Mesenchymal stem cell (in vitro differentiated cells and primary cell): ENCODE results near the gene FAM168A.

ENCODE experiments used
- DNase-seq: peaks from one replicate; pipeline ENCODE4 v3.0.0-alpha.2; 2013
- H2AFZ ChIP-seq: one replicate; pipeline ENCODE4 v1.6.1; 2013; ENCODE audit warnings: low read depth, mild to moderate bottlenecking, control low read depth, inconsistent platforms, low read length, moderate library complexity
- H2AK5ac ChIP-seq: 2 replicates; pipeline ENCODE4 v1.6.1; 2013; ENCODE audit warnings: low read length, moderate library complexity, mild to moderate bottlenecking, inconsistent platforms; ENCODE audit not compliant: severe bottlenecking
- H2BK120ac ChIP-seq: one replicate; pipeline ENCODE4 v1.6.1; 2013; ENCODE audit warnings: low read depth, mild to moderate bottlenecking, inconsistent platforms, low read length, moderate library complexity
- H2BK12ac ChIP-seq, 2 experiments: one replicate each; pipeline ENCODE4 v1.6.1; 2013; ENCODE audit warnings: inconsistent platforms in 2 of 2, low read length in 2 of 2, mild to moderate bottlenecking in 2 of 2, moderate library complexity in 2 of 2, control low read depth in 1 of 2
- H2BK15ac ChIP-seq: one replicate; pipeline ENCODE4 v1.6.1; 2013; ENCODE audit warnings: mild to moderate bottlenecking, low read depth, inconsistent platforms; ENCODE audit not compliant: poor library complexity, severe bottlenecking
- H2BK5ac ChIP-seq: 2 replicates; pipeline ENCODE4 v1.6.1; 2013; ENCODE audit warnings: low read depth, mild to moderate bottlenecking, low read length, control low read depth, inconsistent platforms; ENCODE audit not compliant: poor library complexity, severe bottlenecking
- H3K14ac ChIP-seq, 2 experiments: one replicate each; pipeline ENCODE4 v1.6.1; 2013; ENCODE audit warnings: inconsistent platforms in 2 of 2, low read length in 2 of 2, control low read depth in 1 of 2, mild to moderate bottlenecking in 1 of 2, moderate library complexity in 1 of 2
- H3K18ac ChIP-seq, 2 experiments: one replicate each; pipeline ENCODE4 v1.6.1; 2013; ENCODE audit warnings: inconsistent platforms in 2 of 2, low read length in 2 of 2, control low read depth in 1 of 2, low read depth in 1 of 2, mild to moderate bottlenecking in 1 of 2
- H3K23ac ChIP-seq, 2 experiments: one replicate each; pipeline ENCODE4 v1.6.1; 2013; ENCODE audit warnings: inconsistent platforms in 2 of 2, low read length in 2 of 2, mild to moderate bottlenecking in 2 of 2, moderate library complexity in 2 of 2, control low read depth in 1 of 2
- H3K27ac ChIP-seq: 2 replicates; pipeline ENCODE4 v1.5.1; 2013; ENCODE audit warnings: mild to moderate bottlenecking, moderate library complexity, low read length, control low read depth, inconsistent platforms; ENCODE audit not compliant: poor library complexity, severe bottlenecking
- H3K27me3 ChIP-seq, 2 experiments: 2 replicates each; pipeline versions ENCODE4 v1.6.1 to v1.7.0; 2013; ENCODE audit warnings: low read length in 2 of 2, mild to moderate bottlenecking in 2 of 2, moderate library complexity in 2 of 2, control low read depth in 1 of 2, inconsistent platforms in 1 of 2; ENCODE audit not compliant: control insufficient read depth in 1 of 2, insufficient read depth in 1 of 2
- H3K36me3 ChIP-seq, 2 experiments: 2 replicates each; pipeline versions ENCODE4 v1.6.1 to v1.7.0; 2013; ENCODE audit warnings: low read length in 2 of 2, control low read depth in 1 of 2, inconsistent platforms in 1 of 2, low read depth in 1 of 2, mild to moderate bottlenecking in 1 of 2; ENCODE audit not compliant: insufficient read depth in 2 of 2, control insufficient read depth in 1 of 2
- H3K4ac ChIP-seq, 2 experiments: one replicate each; pipeline ENCODE4 v1.6.1; 2013; ENCODE audit warnings: inconsistent platforms in 2 of 2, low read length in 2 of 2, mild to moderate bottlenecking in 2 of 2, moderate library complexity in 2 of 2, control low read depth in 1 of 2, low read depth in 1 of 2
- H3K4me1 ChIP-seq: 2 replicates; pipeline ENCODE4 v1.6.1; 2013; ENCODE audit warnings: low read depth, low read length, control low read depth; ENCODE audit not compliant: control insufficient read depth, insufficient read depth
- H3K4me2 ChIP-seq: 2 replicates; pipeline ENCODE4 v1.6.1; 2013; ENCODE audit warnings: low read length, mild to moderate bottlenecking, inconsistent platforms; ENCODE audit not compliant: poor library complexity, severe bottlenecking
- H3K4me3 ChIP-seq, 2 experiments: 2 replicates each; pipeline versions ENCODE4 v1.5.1 to v1.7.0; 2013; ENCODE audit warnings: low read length in 2 of 2, mild to moderate bottlenecking in 2 of 2, control low read depth in 1 of 2, low read depth in 1 of 2; ENCODE audit not compliant: insufficient read depth in 1 of 2
- H3K79me1 ChIP-seq: replicated peaks from 2 replicates; pipeline ENCODE4 v1.6.1; 2013; ENCODE audit warnings: mild to moderate bottlenecking, control low read depth, low read length, inconsistent platforms; ENCODE audit not compliant: poor library complexity, severe bottlenecking
- H3K9ac ChIP-seq: 2 replicates; pipeline ENCODE4 v1.7.0; 2013; ENCODE audit warnings: mild to moderate bottlenecking, low read length, moderate library complexity
- H3K9me3 ChIP-seq: 2 replicates; pipeline ENCODE4 v1.7.0; 2013; ENCODE audit warnings: mild to moderate bottlenecking, low read length; ENCODE audit not compliant: control insufficient read depth
- H4K8ac ChIP-seq: one replicate; pipeline ENCODE4 v1.6.1; 2013; ENCODE audit warnings: inconsistent platforms, mild to moderate bottlenecking, low read length, moderate library complexity
- H4K91ac ChIP-seq: one replicate; pipeline ENCODE4 v1.6.1; 2013; ENCODE audit warnings: mild to moderate bottlenecking, low read length, inconsistent platforms
- WGBS: methylation state at CpG from one replicate; pipeline ENCODE4 v1.1.7; 2013; ENCODE audit warnings: mixed read lengths; 5-methylcytosine and 5-hydroxymethylcytosine counted together

The FAM168A gene

GRCh38 chr11:73536961-73537360, 61.0 kb downstream of the FAM168A start:
- H2BK12ac ChIP-seq: no peak overlapping the region
- H2AFZ ChIP-seq: no peak overlapping the region
- H3K4me3 ChIP-seq: no peak overlapping the region
- H2AK5ac ChIP-seq: no peak overlapping the region
- no peak overlapping the region for H2BK5ac ChIP-seq
- no peak overlapping the region for H3K27ac ChIP-seq
- H3K4ac ChIP-seq: no peak overlapping the region
- no peak for DNase-seq
- peaks cover 17% of the 10 kb centered on the region for H3K79me1 ChIP-seq
- no peak overlapping the region for H4K8ac ChIP-seq
- H3K14ac ChIP-seq: no peak overlapping the region
- H3K9ac ChIP-seq: no peak overlapping the region
- 91% methylated on average over 2 of the region's 2 CpGs for WGBS
- no peaks in the 10 kb centered on the region for H3K4me1 ChIP-seq
- no peak overlapping the region for H2BK15ac ChIP-seq
- H2BK120ac ChIP-seq: no peak overlapping the region
- no peak overlapping the region for H3K4me2 ChIP-seq
- no peaks in the 10 kb centered on the region for H3K27me3 ChIP-seq
- H3K18ac ChIP-seq: no peak overlapping the region
- H3K36me3 ChIP-seq: peaks cover 0 to 3% of the 10 kb centered on the region in 2 experiments
- H4K91ac ChIP-seq: no peak overlapping the region
- no peak overlapping the region for H3K23ac ChIP-seq
- no peaks in the 10 kb centered on the region for H3K9me3 ChIP-seq

DNA sequence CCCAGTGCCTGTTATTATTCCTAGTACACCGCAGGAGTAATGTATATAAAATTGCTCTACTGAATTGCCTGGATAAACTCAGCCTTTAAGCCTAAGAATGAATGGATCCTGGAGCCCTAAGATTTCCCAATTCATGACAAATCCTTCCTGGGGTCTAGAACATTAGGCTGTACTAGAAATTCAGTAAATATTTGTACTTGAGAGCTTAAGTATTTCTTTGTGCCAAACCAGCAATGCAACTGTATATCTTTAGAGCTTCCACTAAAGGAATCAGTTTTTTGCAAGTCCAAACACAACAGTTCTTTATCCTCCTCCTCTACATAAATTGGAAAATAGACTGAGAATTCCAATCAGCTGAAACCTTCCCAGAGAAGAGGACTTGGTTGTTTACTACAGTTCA, 65.6 kb downstream of the FAM168A start:
- Histone ChIP-seq H2AK5ac (no peak overlapping the region), H2AFZ (no peak overlapping the region), H3K23ac (no peak overlapping the region), H3K36me3 (no peaks in the 10 kb centered on the region), H4K8ac (no peak overlapping the region), H3K27ac (no peak overlapping the region), H2BK15ac (no peak overlapping the region), H2BK120ac (no peak overlapping the region), H4K91ac (no peak overlapping the region), H3K9ac (no peak overlapping the region), H3K79me1 (peaks cover 16% of the 10 kb centered on the region), H2BK5ac (no peak overlapping the region), H3K18ac (no peak overlapping the region), H3K4me3 (no peak overlapping the region), H3K14ac (no peak overlapping the region), H3K9me3 (no peaks in the 10 kb centered on the region), H3K27me3 (no peaks in the 10 kb centered on the region), H3K4me1 (no peaks in the 10 kb centered on the region), H3K4me2 (no peak overlapping the region), H3K4ac (no peak overlapping the region), H2BK12ac (no peak overlapping the region)
- DNase-seq: peak; percentile 77
- WGBS: 100% methylated on average over 1 of the region's 1 CpG

DNA sequence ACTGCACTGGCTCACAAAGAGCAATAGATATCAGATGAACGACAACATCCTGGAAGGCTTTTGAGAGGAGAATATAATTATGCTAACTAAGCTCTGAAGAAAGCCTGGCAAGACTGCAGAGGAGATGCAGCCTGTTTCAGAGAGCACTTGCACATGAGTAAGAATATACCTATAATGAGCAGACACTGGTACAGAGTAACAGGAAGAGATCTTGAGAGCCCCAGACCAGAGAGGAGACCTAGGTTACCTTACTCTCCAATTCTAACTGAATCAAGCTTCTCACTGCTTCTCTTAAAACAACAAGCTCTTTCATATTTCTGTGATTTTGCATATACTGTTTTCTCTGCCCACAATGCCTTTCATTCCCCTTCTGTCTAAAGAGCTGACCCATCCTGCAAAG, 66.5 kb downstream of the FAM168A start:
- H2AFZ ChIP-seq: no peak overlapping the region
- no peak overlapping the region for H3K4me3 ChIP-seq
- no peak overlapping the region for H4K8ac ChIP-seq
- no peak overlapping the region for H2BK120ac ChIP-seq
- no peak overlapping the region for H3K4me2 ChIP-seq
- no peak overlapping the region for H2AK5ac ChIP-seq
- H3K9ac ChIP-seq: no peak overlapping the region
- 69% methylated on average over 1 of the region's 1 CpG for WGBS
- no peak overlapping the region for H2BK5ac ChIP-seq
- H3K4ac ChIP-seq: no peak overlapping the region
- no peak overlapping the region for H3K23ac ChIP-seq
- no peak for DNase-seq
- H3K4me1 ChIP-seq: no peaks in the 10 kb centered on the region
- no peak overlapping the region for H3K18ac ChIP-seq
- H3K27me3 ChIP-seq: no peaks in the 10 kb centered on the region
- no peak overlapping the region for H2BK12ac ChIP-seq
- no peaks in the 10 kb centered on the region for H3K36me3 ChIP-seq
- no peak overlapping the region for H3K27ac ChIP-seq
- peaks cover 17% of the 10 kb centered on the region for H3K79me1 ChIP-seq
- no peak overlapping the region for H3K14ac ChIP-seq
- H3K9me3 ChIP-seq: no peaks in the 10 kb centered on the region
- no peak overlapping the region for H2BK15ac ChIP-seq
- H4K91ac ChIP-seq: no peak overlapping the region

GRCh38 chr11:73530109-73530508, 67.8 kb downstream of the FAM168A start:
- H3K14ac ChIP-seq: no peak overlapping the region
- WGBS: 67% methylated on average over 3 of the region's 4 CpGs
- no peak overlapping the region for H4K91ac ChIP-seq

More at GRCh38 chr11:73530109-73530508, 67.8 kb downstream of the FAM168A start:
- no peak overlapping the region for H3K4me2 ChIP-seq
- H3K4me3 ChIP-seq: no peak overlapping the region
- no peak overlapping the region for H2BK5ac ChIP-seq
- no peak overlapping the region for H2AK5ac ChIP-seq
- H2BK15ac ChIP-seq: no peak overlapping the region
- H3K27me3 ChIP-seq: no peaks in the 10 kb centered on the region
- no peak overlapping the region for H4K8ac ChIP-seq
- no peaks in the 10 kb centered on the region for H3K4me1 ChIP-seq
- H3K9ac ChIP-seq: no peak overlapping the region
- peaks cover 17% of the 10 kb centered on the region for H3K79me1 ChIP-seq
- H2AFZ ChIP-seq: no peak overlapping the region
- no peak for DNase-seq
- no peak overlapping the region for H3K18ac ChIP-seq
- no peak overlapping the region for H2BK120ac ChIP-seq
- H3K4ac ChIP-seq: no peak overlapping the region
- no peaks in the 10 kb centered on the region for H3K9me3 ChIP-seq
- H3K23ac ChIP-seq: no peak overlapping the region
- no peak overlapping the region for H3K27ac ChIP-seq
- no peaks in the 10 kb centered on the region for H3K36me3 ChIP-seq
- H2BK12ac ChIP-seq: no peak overlapping the region
